ENCODE results near the gene PARL. TPM values are rescaled to one million over a fixed set of nuclear protein-coding genes. Genes with fewer than 3 reads are reported as not detected.

Gene PARL
- total and polyA plus RNA-seq, 2 donors (not counting 3 experiments of a cell fraction or from before 2014, with no cell fraction given), result 38.8 to 48.1 TPM

GRCh38 chr3:183802989-183803388 is 81.7 kb downstream of the PARL start:
- TF ChIP-seq GATA2 (IDR thresholded peaks at IDR 0.05; ENCODE audit: insufficient read depth, insufficient read length, low read depth, low read length), result no peak
- TF ChIP-seq FOS (IDR thresholded peaks at IDR 0.05; ENCODE audit: borderline replicate concordance, insufficient read depth, low read length), result no peak
- no peak for TF ChIP-seq CTCF (IDR thresholded peaks at IDR 0.05; ENCODE audit: extremely low read depth in 1 of 2, insufficient read depth in 1 of 2, low read depth in 1 of 2, low read length in 2 of 2)
- TF ChIP-seq EZH2 (IDR thresholded peaks at IDR 0.05; ENCODE audit: borderline replicate concordance, low read depth, low read length, severe bottlenecking), result no peak
- TF ChIP-seq POLR2A (IDR thresholded peaks at IDR 0.05; ENCODE audit: low read depth, low read length), result no peak
- TF ChIP-seq JUN (IDR thresholded peaks at IDR 0.05; ENCODE audit: borderline replicate concordance, insufficient read depth, insufficient read length, low read depth), result no peak
- TF ChIP-seq MYC (IDR thresholded peaks at IDR 0.05; ENCODE audit: low read depth, low read length), result no peak
- TF ChIP-seq MAX (IDR thresholded peaks at IDR 0.05; ENCODE audit: insufficient read depth, insufficient read length), result no peak
- TF ChIP-seq POLR2AphosphoS5 (IDR thresholded peaks at IDR 0.05; ENCODE audit: insufficient read depth, low read depth, low read length), result no peak
- Histone ChIP-seq H3K79me2 (ENCODE audit: control insufficient read depth, insufficient read depth, low read length) (no peaks in the 10 kb centered on the region), H3K9ac (replicated peaks; ENCODE audit: extremely low read depth, insufficient read depth, low read length) (no peak overlapping the region), H3K36me3 (ENCODE audit: control insufficient read depth in 2 of 2, extremely low read depth in 1 of 2, insufficient read depth in 2 of 2, low read length in 2 of 2) (peaks cover 43 to 51% of the 10 kb centered on the region in 2 experiments), H3K27ac (ENCODE audit: insufficient read depth, low read depth, low read length) (no peak overlapping the region), H3K4me3 (replicated peaks in 1 of 3; ENCODE audit: insufficient read depth in 1 of 3, low read depth in 1 of 3, low read length in 3 of 3) (no peak overlapping the region), H3K27me3 (ENCODE audit: control insufficient read depth in 2 of 2, insufficient read depth in 2 of 2, low read length in 2 of 2) (no peaks in the 10 kb centered on the region), H3K4me2 (ENCODE audit: insufficient read depth, low read length) (no peak overlapping the region), H3K4me1 (ENCODE audit: control insufficient read depth, extremely low read depth, insufficient read depth, low read length) (no peaks in the 10 kb centered on the region), H2AFZ (ENCODE audit: low read depth, low read length) (no peak overlapping the region), H3K9me3 (replicated peaks; ENCODE audit: control insufficient read depth, insufficient read depth, low read length) (no peaks in the 10 kb centered on the region), H4K20me1 (replicated peaks; ENCODE audit: control insufficient read depth, extremely low read depth, insufficient read depth, low read length) (no peaks in the 10 kb centered on the region), H3K9me1 (replicated peaks; ENCODE audit: control insufficient read depth, extremely low read depth, insufficient read depth, low read length) (no peaks in the 10 kb centered on the region)
- intact Hi-C loops (cut with micrococcal nuclease) (no loop called here), dilution Hi-C loops (cut with MboI; ENCODE audit: extremely low pct_ligation_motif_present, low sequenced_read_pairs) (no loop called here)
- DNase-seq (ENCODE audit: low read depth, low spot score) (no peak), FAIRE-seq (no peak)
- ChIA-PET CTCF (no interaction called here), POLR2A (no interaction called here)
- BruUV-seq (replicated peaks), result no TSS peak

All from endothelial cell of umbilical vein (primary cell).